HG03457 (cell line): ENCODE results near the gene HOXB8.

Experiments
- ATAC-seq: cut with Tn5 transposase; IDR thresholded peaks from one replicate; pipeline ENCODE4 v1.9.1; 2021; ENCODE audit warnings: moderate number of reproducible peaks; ENCODE audit not compliant: unreplicated experiment

The HOXB8 gene

GRCh38 chr17:48569674-48570324 lies 45.3 kb downstream of the HOXB8 start:
- no peak for ATAC-seq

GRCh38 chr17:48569240-48569582 lies 45.9 kb downstream of the HOXB8 start:
- no peak for ATAC-seq

GRCh38 chr17:48568499-48569239 lies 46.4 kb downstream of the HOXB8 start:
- ATAC-seq = no peak

- no peak for ATAC-seq
Measured at GRCh38 chr17:48567646-48568354, 47.3 kb downstream of the HOXB8 start.

- no peak for ATAC-seq
Measured at GRCh38 chr17:48567209-48567608, 47.9 kb downstream of the HOXB8 start.

GRCh38 chr17:48566717-48567116 lies 48.4 kb downstream of the HOXB8 start:
- no peak for ATAC-seq

GRCh38 chr17:48565925-48566710 lies 49.0 kb downstream of the HOXB8 start:
- no peak for ATAC-seq

GRCh38 chr17:48565022-48565554 lies 50.0 kb downstream of the HOXB8 start:
- no peak for ATAC-seq

GRCh38 chr17:48564188-48565021 lies 50.7 kb downstream of the HOXB8 start:
- ATAC-seq = no peak

- ATAC-seq = no peak
Measured at GRCh38 chr17:48563867-48564187, 51.3 kb downstream of the HOXB8 start.

- no peak for ATAC-seq
Measured at GRCh38 chr17:48563385-48563838, 51.7 kb downstream of the HOXB8 start.

GRCh38 chr17:48562934-48563333 lies 52.2 kb downstream of the HOXB8 start:
- no peak for ATAC-seq
